Breast epithelium (tissue), 4 donors: Measurements from ENCODE around the gene PLGRKT. TPM values are rescaled to one million over a fixed set of nuclear protein-coding genes. Genes with fewer than 3 reads are reported as not detected.
"Not testable (repeated sequence)": the region's sequence is repeated elsewhere in the genome, so short reads cannot be mapped to it uniquely, and the experiment has no call there.

Experiments used
- DNase-seq, 2 donors: peaks; one replicate each; pipeline ENCODE4 v3.0.0-alpha.2; 2019; ENCODE audit warnings: low spot score in 2 of 2
- H3K27ac ChIP-seq, 2 donors: fragments of 200-600 bp; sonication (generic) in 1 of 2; one replicate each; pipeline ENCODE4 v1.5.1; 2016 to 2019; ENCODE audit warnings: mild to moderate bottlenecking in 1 of 2
- H3K27me3 ChIP-seq, 2 donors: fragments of 200-600 bp; sonication (generic) in 1 of 2; one replicate each; pipeline versions ENCODE4 v1.5.1 to v1.6.0; 2017 to 2019; ENCODE audit warnings: control low read depth in 1 of 2, mild to moderate bottlenecking in 1 of 2
- H3K36me3 ChIP-seq: fragments of 200-600 bp; one replicate; pipeline ENCODE4 v1.5.1; 2019
- H3K4me1 ChIP-seq, 2 donors: fragments of 200-600 bp; sonication (generic); one replicate each; pipeline ENCODE4 v1.5.1; 2016 to 2019; ENCODE audit warnings: control low read depth in 1 of 2
- H3K4me3 ChIP-seq, 3 donors: fragments of 200-600 bp; sonication (generic); 1 replicate in 2 of 3; 2 replicates in 1 of 3; pipeline ENCODE4 v1.5.1; 2016 to 2019; ENCODE audit warnings: mild to moderate bottlenecking in 3 of 3, moderate library complexity in 2 of 3
- H3K9me3 ChIP-seq, 2 donors: fragments of 200-600 bp; sonication (generic) in 1 of 2; one replicate each; pipeline ENCODE4 v1.5.1; 2016 to 2019; ENCODE audit warnings: control low read depth in 1 of 2
- POLR2A ChIP-seq: fragments of 450-650 bp; IDR thresholded peaks from one replicate; pipeline ENCODE4 v1.6.1; 2016; ENCODE audit warnings: antibody characterized with exemption, mild to moderate bottlenecking, moderate library complexity
- POLR2AphosphoS5 ChIP-seq, 3 donors: sonication (generic); formaldehyde crosslinking; IDR thresholded peaks; one replicate each; pipeline ENCODE4 v1.6.1; 2017; ENCODE audit warnings: antibody characterized with exemption in 3 of 3
- intact Hi-C: fragments of 100-400 bp; cut with DNase I; formaldehyde crosslinking; loops from one replicate; pipeline ENCODE4 v1.15.1; 2023; ENCODE audit warnings: low total_unique reads
- total RNA-seq, 3 donors: library from RNA; depleted of rRNA; stranded (reverse); fragments of >200 nt; gene quantifications; one replicate each; pipeline ENCODE4 v1.1.0, GENCODE V29; 2016
- TF ChIP-seq, protein P1 (sequence below), 3 donors: fragments of 450-650 bp; IDR thresholded peaks; one replicate each; pipeline ENCODE4 v1.5.1; 2016 to 2017; ENCODE audit warnings: antibody characterized with exemption in 3 of 3, mild to moderate bottlenecking in 3 of 3, moderate library complexity in 3 of 3

Gene PLGRKT
- total RNA-seq, 3 donors from 2014 or later: 15.0 to 26.2 (median 16.4) TPM

DNA sequence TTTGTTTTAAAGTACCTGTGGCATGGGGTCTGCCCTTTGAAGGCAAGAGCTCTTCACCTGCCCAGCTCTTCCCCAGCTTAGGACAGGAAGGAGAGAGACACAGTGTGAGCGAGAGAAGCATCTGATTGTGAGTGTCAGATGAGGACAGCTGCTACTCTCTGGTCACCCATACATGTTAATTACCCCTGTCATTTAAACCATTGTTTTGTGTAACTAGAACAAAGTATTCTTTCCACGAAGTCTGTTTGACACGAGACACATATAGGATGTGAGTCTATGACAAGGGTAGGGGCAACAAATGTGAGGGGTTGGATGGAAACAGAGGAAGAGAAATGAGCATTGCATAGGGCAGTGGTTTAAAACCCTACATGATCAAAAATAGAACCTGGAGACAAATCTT is 9.6 kb upstream of the PLGRKT start:
- no peak for DNase-seq
- intact Hi-C loops: no loop called here

DNA sequence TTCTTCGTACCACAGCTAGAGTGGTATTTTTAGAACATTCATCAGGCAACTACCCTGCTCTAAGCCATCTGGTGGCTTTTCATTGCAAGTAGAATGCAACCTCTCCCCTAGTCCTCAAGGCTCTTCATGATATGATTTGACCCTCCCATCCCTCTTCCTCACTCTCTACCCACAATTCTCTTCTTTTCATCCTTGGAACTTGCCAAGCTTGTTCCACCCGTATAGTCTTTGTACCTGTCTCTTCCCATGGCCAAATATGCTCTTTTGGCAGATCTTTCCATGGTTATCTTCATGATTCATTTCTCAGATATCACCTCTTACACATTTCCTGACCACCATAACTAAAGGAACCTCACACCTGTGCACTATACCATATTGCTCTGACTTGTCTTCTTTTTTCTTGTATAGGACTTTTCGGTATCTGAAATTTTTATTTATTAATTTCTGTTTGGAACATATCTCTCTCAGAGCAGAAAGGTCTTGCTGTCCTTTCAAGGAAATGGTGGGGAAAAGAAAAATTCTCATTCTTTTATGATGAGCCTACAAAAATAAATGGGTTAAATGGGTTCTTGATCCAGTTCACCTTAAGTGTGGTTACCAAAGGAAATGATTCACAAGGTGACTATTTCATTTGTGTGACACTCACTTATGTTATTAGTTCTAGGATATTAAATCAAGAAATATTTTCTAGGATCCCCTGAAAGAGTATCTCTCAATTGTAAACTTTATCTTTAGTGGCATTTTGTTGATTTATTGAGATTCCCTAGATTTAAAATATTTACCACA is 8.9 kb upstream of the PLGRKT start:
- Histone ChIP-seq H3K27ac (no peak overlapping the region), H3K4me1 (no peaks in the 10 kb centered on the region), H3K4me3 (no peak overlapping the region), H3K27me3 (no peaks in the 10 kb centered on the region), H3K36me3 (no peaks in the 10 kb centered on the region), H3K9me3 (no peaks in the 10 kb centered on the region)
- intact Hi-C loops: no loop called here
- no peak for TF ChIP-seq POLR2A
- TF ChIP-seq, protein P1, sequence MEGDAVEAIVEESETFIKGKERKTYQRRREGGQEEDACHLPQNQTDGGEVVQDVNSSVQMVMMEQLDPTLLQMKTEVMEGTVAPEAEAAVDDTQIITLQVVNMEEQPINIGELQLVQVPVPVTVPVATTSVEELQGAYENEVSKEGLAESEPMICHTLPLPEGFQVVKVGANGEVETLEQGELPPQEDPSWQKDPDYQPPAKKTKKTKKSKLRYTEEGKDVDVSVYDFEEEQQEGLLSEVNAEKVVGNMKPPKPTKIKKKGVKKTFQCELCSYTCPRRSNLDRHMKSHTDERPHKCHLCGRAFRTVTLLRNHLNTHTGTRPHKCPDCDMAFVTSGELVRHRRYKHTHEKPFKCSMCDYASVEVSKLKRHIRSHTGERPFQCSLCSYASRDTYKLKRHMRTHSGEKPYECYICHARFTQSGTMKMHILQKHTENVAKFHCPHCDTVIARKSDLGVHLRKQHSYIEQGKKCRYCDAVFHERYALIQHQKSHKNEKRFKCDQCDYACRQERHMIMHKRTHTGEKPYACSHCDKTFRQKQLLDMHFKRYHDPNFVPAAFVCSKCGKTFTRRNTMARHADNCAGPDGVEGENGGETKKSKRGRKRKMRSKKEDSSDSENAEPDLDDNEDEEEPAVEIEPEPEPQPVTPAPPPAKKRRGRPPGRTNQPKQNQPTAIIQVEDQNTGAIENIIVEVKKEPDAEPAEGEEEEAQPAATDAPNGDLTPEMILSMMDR (IDR thresholded peaks at IDR 0.05): no peak
- TF ChIP-seq POLR2AphosphoS5 (IDR thresholded peaks at IDR 0.05): no peak
- DNase-seq: no peak

More for the DNA sequence above, 9.6 kb upstream of the PLGRKT start:
- Histone ChIP-seq H3K9me3 (no peaks in the 10 kb centered on the region), H3K27me3 (no peaks in the 10 kb centered on the region), H3K4me3 (no peak overlapping the region), H3K36me3 (no peaks in the 10 kb centered on the region), H3K27ac (no peak overlapping the region), H3K4me1 (no peaks in the 10 kb centered on the region)
- TF ChIP-seq POLR2AphosphoS5 (IDR thresholded peaks at IDR 0.05): no peak
- TF ChIP-seq, protein P1 (IDR thresholded peaks at IDR 0.05): no peak
- no peak for TF ChIP-seq POLR2A

DNA sequence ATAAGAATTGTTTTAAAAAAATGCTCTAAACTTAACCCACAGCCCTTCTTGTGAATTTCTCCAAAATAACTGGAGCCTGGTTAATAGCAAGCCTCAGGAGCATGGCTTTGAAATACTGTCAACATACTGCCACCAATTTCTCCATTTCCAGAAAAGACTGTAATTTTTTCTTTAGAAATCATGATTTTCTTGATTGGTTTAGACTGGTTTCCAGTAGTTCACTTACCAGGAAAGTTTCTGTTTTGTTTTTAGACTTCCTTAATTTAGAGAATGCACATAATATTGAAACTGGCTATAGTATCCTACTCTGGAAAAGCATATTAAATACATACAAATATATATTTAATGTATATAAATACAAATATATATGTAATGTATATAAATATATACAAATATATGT is 8.2 kb upstream of the PLGRKT start:
- H3K9me3 ChIP-seq: no peaks in the 10 kb centered on the region
- no peak overlapping the region for H3K27ac ChIP-seq
- no peaks in the 10 kb centered on the region for H3K36me3 ChIP-seq
- TF ChIP-seq POLR2AphosphoS5 (IDR thresholded peaks at IDR 0.05): no peak
- TF ChIP-seq, protein P1 (IDR thresholded peaks at IDR 0.05): no peak
- no peak for TF ChIP-seq POLR2A
- no peak overlapping the region for H3K4me3 ChIP-seq
- no peak for DNase-seq
- no peaks in the 10 kb centered on the region for H3K4me1 ChIP-seq
- intact Hi-C loops: no loop called here
- no peaks in the 10 kb centered on the region for H3K27me3 ChIP-seq

DNA sequence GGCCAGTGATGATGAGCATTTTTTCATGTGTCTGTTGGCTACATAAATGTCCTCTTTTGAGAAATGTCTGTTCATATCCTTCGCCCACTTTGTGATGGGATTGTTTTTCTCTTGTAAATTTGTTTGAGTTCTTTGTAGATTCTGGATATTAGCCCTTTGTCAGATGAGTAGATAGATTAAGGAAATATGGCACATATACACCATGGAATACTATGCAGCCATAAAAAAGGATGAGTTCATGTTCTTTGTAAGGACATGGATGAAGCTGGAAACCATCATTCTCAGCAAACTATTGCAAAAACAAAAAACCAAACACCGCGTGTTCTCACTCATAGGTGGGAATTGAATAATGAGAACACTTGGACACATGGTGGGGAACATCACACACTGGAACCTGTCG is 7.4 kb upstream of the PLGRKT start:
- H3K27me3 ChIP-seq, H3K9me3 ChIP-seq, H3K36me3 ChIP-seq, H3K4me1 ChIP-seq, intact Hi-C loops, H3K4me3 ChIP-seq, DNase-seq, H3K27ac ChIP-seq: not testable (repeated sequence)

DNA sequence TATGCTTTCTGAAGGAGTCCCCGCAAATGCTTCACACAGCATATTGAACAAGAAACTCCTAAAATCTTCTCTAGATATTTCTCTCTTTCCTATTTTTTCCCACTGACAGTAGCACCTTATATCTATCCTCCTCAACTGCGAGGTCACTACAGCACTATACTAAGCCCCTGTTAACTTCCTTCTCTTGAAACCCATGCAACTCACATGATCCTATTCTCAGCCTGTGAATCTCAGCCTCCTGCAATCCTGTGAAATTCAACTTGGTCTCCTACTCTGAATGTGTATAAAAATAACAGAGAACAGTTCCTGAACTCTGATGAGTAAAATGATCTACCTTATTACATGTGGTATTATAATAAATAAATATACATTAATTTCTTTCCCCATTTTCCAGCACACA is 6.1 kb upstream of the PLGRKT start:
- Histone ChIP-seq H3K4me3 (no peak overlapping the region), H3K9me3 (no peaks in the 10 kb centered on the region), H3K36me3 (no peaks in the 10 kb centered on the region), H3K27me3 (no peaks in the 10 kb centered on the region), H3K27ac (no peak overlapping the region), H3K4me1 (no peaks in the 10 kb centered on the region)
- intact Hi-C loops: no loop called here
- no peak for TF ChIP-seq POLR2AphosphoS5 (IDR thresholded peaks at IDR 0.05)
- TF ChIP-seq, protein P1 (IDR thresholded peaks at IDR 0.05): no peak
- no peak for TF ChIP-seq POLR2A
- DNase-seq: no peak
